Vagina (tissue), 2 donors: ENCODE data around the gene TRPV5. TPM values are rescaled to one million over a fixed set of nuclear protein-coding genes. Genes with fewer than 3 reads are reported as not detected.

Source experiments
- DNase-seq, 2 donors: peaks; one replicate each; pipeline ENCODE4 v3.0.0-alpha.2; 2017; ENCODE audit errors: extremely low spot score in 2 of 2
- H3K27ac ChIP-seq: fragments of 200-600 bp; sonication (generic); one replicate; pipeline ENCODE4 v1.5.1; 2019
- H3K27me3 ChIP-seq: fragments of 200-600 bp; sonication (generic); one replicate; pipeline ENCODE4 v1.5.1; 2019
- H3K36me3 ChIP-seq, 2 donors: fragments of 200-600 bp; sonication (generic); one replicate each; pipeline ENCODE4 v1.5.1; 2017 to 2019
- H3K4me1 ChIP-seq: fragments of 200-600 bp; sonication (generic); one replicate; pipeline ENCODE4 v1.5.1; 2019
- H3K4me3 ChIP-seq, 2 donors: fragments of 200-600 bp; sonication (generic); 1 replicate in 1 of 2; 2 replicates in 1 of 2; pipeline ENCODE4 v1.5.1; 2016 to 2019
- H3K9me3 ChIP-seq: fragments of 200-600 bp; sonication (generic); one replicate; pipeline ENCODE4 v1.5.1; 2019
- POLR2A ChIP-seq, 2 donors: fragments of 450-650 bp; IDR thresholded peaks; one replicate each; pipeline ENCODE4 v1.6.1; 2017; ENCODE audit warnings: antibody characterized with exemption in 2 of 2, mild to moderate bottlenecking in 2 of 2, moderate library complexity in 2 of 2
- POLR2AphosphoS5 ChIP-seq, 2 donors: sonication (generic); formaldehyde crosslinking; IDR thresholded peaks; one replicate each; pipeline ENCODE4 v1.9.0; 2017; ENCODE audit warnings: antibody characterized with exemption in 2 of 2, mild to moderate bottlenecking in 2 of 2, low read depth in 1 of 2; ENCODE audit not compliant: insufficient read depth in 1 of 2
- intact Hi-C: fragments of 100-400 bp; cut with DNase I; formaldehyde crosslinking; loops from one replicate; pipeline ENCODE4 v1.15.1; 2023
- total RNA-seq: library from RNA; depleted of rRNA; stranded (reverse); fragments of >200 nt; gene quantifications from one replicate; pipeline ENCODE4 v1.2.3, GENCODE V29; 2016
- TF ChIP-seq, protein P1 (sequence below), 3 experiments: fragments of 450-650 bp in 2 of 3; fragments of 200-600 bp in 1 of 3; sonication (generic) in 1 of 3; IDR thresholded peaks; one replicate each; pipeline ENCODE4 v1.5.1; 2017 to 2019; ENCODE audit warnings: antibody characterized with exemption in 3 of 3, mild to moderate bottlenecking in 2 of 3, moderate library complexity in 2 of 3

Gene TRPV5
- total RNA-seq, 1 donor from 2014 or later, result not detected

DNA sequence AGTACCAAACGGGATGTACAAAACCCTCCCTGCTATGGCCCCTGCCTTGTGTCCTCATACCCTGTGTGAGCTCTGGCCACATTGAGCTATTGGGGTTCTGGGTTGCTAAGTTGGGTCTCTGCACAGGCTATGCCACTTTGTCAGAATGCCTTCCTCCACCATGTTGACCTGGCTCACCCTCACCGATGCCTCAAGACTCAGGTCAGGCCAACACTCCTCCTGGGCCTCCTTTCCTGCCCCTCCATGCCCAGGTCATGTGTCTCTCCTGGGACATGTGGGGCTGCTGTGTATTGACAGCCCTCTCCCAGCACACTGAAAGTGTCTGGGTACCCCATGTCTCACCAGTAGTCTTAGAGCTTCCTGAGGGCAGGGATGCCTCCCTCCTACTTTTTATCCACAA is 14.6 kb downstream of the TRPV5 start:
- Histone ChIP-seq H3K4me3 (no peak overlapping the region), H3K36me3 (no peaks in the 10 kb centered on the region), H3K4me1 (no peaks in the 10 kb centered on the region), H3K9me3 (no peaks in the 10 kb centered on the region), H3K27ac (no peak overlapping the region), H3K27me3 (no peaks in the 10 kb centered on the region)
- TF ChIP-seq, protein P1, sequence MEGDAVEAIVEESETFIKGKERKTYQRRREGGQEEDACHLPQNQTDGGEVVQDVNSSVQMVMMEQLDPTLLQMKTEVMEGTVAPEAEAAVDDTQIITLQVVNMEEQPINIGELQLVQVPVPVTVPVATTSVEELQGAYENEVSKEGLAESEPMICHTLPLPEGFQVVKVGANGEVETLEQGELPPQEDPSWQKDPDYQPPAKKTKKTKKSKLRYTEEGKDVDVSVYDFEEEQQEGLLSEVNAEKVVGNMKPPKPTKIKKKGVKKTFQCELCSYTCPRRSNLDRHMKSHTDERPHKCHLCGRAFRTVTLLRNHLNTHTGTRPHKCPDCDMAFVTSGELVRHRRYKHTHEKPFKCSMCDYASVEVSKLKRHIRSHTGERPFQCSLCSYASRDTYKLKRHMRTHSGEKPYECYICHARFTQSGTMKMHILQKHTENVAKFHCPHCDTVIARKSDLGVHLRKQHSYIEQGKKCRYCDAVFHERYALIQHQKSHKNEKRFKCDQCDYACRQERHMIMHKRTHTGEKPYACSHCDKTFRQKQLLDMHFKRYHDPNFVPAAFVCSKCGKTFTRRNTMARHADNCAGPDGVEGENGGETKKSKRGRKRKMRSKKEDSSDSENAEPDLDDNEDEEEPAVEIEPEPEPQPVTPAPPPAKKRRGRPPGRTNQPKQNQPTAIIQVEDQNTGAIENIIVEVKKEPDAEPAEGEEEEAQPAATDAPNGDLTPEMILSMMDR (IDR thresholded peaks at IDR 0.05), result no peak
- TF ChIP-seq POLR2A (IDR thresholded peaks at IDR 0.05) (no peak), POLR2AphosphoS5 (IDR thresholded peaks at IDR 0.05; ENCODE audit: insufficient read depth in 1 of 2, low read depth in 1 of 2) (no peak)
- intact Hi-C loops, result no loop called here
- DNase-seq, result peak; percentile 43 to 77

DNA sequence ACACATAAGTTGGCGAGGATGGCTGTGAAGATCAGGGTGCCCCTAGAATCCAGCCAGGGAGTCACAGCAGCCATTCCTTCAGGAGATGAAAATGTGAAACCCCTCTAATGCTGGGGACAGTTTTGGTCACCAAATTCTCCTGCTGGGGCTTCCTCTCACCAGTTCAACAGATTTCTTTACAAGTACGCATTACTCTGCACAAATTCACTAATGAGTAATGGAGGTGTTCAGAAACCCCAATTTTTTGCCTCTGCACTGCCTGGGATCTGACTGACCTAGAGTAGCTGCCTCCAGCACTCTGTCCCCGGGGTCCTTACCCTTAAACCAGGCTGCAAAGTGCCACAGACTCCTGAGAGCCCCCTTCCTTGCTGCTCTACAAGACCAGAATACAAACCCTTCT is 16.1 kb downstream of the TRPV5 start:
- intact Hi-C loops, result no loop called here
- Histone ChIP-seq H3K4me1 (no peaks in the 10 kb centered on the region), H3K9me3 (no peaks in the 10 kb centered on the region), H3K4me3 (no peak overlapping the region), H3K27me3 (no peaks in the 10 kb centered on the region), H3K36me3 (no peaks in the 10 kb centered on the region), H3K27ac (no peak overlapping the region)
- TF ChIP-seq, protein P1 (IDR thresholded peaks at IDR 0.05), result no peak
- TF ChIP-seq POLR2A (IDR thresholded peaks at IDR 0.05) (no peak), POLR2AphosphoS5 (IDR thresholded peaks at IDR 0.05; ENCODE audit: insufficient read depth in 1 of 2, low read depth in 1 of 2) (no peak)
- peak; percentile 52 to 55 for DNase-seq

DNA sequence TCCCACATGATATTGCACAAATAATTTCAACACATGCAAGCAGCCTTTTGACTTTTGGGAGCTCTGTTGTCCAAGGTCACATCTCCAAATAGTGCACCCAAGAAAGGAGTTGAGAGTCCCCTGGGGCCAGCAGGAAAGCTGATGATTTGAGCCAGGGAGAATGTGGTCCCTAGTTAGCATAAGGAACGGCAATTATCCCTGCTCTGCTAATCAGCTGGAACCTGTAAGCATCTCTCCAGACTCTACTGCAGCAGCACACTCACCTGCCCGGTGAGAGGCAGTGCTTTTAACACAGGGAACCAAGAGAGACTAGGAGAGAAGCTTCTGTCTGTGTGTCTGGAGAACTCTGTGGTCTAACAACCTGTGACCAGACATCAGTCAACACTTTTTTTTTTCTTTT is 17.0 kb downstream of the TRPV5 start:
- intact Hi-C loops, result no loop called here
- peak; percentile 55 to 81 for DNase-seq
- no peak overlapping the region for H3K27ac ChIP-seq
- H3K36me3 ChIP-seq, result no peaks in the 10 kb centered on the region
- no peaks in the 10 kb centered on the region for H3K27me3 ChIP-seq
- no peak for TF ChIP-seq POLR2AphosphoS5 (IDR thresholded peaks at IDR 0.05; ENCODE audit: insufficient read depth in 1 of 2, low read depth in 1 of 2)
- TF ChIP-seq, protein P1 (IDR thresholded peaks at IDR 0.05), result no peak
- no peak for TF ChIP-seq POLR2A (IDR thresholded peaks at IDR 0.05)
- H3K4me1 ChIP-seq, result no peaks in the 10 kb centered on the region
- H3K4me3 ChIP-seq, result no peak overlapping the region
- no peaks in the 10 kb centered on the region for H3K9me3 ChIP-seq

DNA sequence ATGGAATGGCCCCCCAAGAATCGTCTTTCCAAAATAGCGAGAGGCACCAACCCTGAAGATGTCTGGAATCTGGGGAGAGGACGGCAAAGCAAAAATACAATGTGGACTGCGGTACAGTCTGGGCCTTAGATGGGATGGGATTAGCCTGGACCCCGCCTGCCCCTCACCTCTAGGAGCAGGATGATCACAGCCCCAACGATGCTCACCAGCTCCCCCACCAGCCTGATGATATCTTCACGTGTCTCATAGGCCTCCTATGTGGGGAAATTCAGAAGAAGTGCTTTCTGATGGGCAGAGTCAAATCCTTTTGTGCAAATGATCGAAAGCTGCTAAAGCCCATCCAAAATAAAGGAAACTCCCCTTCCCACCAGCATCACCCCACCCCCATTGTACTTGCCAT is 18.2 kb downstream of the TRPV5 start:
- DNase-seq, result peak; percentile 47 to 67
- no peak overlapping the region for H3K27ac ChIP-seq
- H3K9me3 ChIP-seq, result no peaks in the 10 kb centered on the region
- H3K36me3 ChIP-seq, result no peaks in the 10 kb centered on the region
- no peaks in the 10 kb centered on the region for H3K27me3 ChIP-seq
- intact Hi-C loops, result no loop called here
- no peaks in the 10 kb centered on the region for H3K4me1 ChIP-seq
- TF ChIP-seq POLR2A (IDR thresholded peaks at IDR 0.05) (no peak), POLR2AphosphoS5 (IDR thresholded peaks at IDR 0.05; ENCODE audit: insufficient read depth in 1 of 2, low read depth in 1 of 2) (no peak)
- TF ChIP-seq, protein P1 (IDR thresholded peaks at IDR 0.05), result no peak
- H3K4me3 ChIP-seq, result no peak overlapping the region

DNA sequence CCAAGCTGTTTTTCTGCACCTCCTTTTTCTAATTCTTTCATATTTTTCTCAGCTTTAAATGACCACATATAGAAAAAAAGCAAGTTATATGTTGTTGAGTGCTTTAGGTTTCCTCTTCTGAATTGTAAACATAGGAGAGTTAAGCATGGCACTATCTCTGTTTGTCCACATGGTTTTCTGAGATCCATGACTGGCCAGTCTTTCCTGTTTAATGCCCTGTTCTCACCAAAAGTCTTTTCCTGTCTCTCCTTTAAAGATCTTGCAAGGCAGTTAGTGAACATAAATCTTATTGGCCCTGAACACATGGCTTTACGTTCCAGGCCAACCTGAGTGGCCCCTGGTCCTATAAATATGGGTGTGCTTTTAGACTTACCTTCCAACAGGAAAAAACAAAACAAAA is 19.4 kb downstream of the TRPV5 start:
- Histone ChIP-seq H3K36me3 (no peaks in the 10 kb centered on the region), H3K27me3 (no peaks in the 10 kb centered on the region), H3K4me3 (no peak overlapping the region), H3K4me1 (no peaks in the 10 kb centered on the region), H3K9me3 (no peaks in the 10 kb centered on the region), H3K27ac (no peak overlapping the region)
- TF ChIP-seq, protein P1 (IDR thresholded peaks at IDR 0.05), result no peak
- TF ChIP-seq POLR2A (IDR thresholded peaks at IDR 0.05), result no peak
- TF ChIP-seq POLR2AphosphoS5 (IDR thresholded peaks at IDR 0.05; ENCODE audit: insufficient read depth in 1 of 2, low read depth in 1 of 2), result no peak
- DNase-seq, result no peak
- intact Hi-C loops, result no loop called here
